Gastrocnemius medialis (tissue), 4 donors: ENCODE results near the gene KCNH2. TPM values are rescaled to one million over a fixed set of nuclear protein-coding genes. Genes with fewer than 3 reads are reported as not detected.

Source experiments
- ATAC-seq, 2 donors: fragments of 150-250 bp; one replicate each; pipeline ENCODE4 v1.9.1; 2016
- DNase-seq, 2 donors: peaks; one replicate each; pipeline ENCODE4 v3.0.0-alpha.2; 2019
- H3K27ac ChIP-seq, 4 donors: fragments of 200-600 bp; sonication (generic); 1 replicate in 1 of 4; 2 replicates in 3 of 4; pipeline ENCODE4 v1.5.1; 2016 to 2018; ENCODE audit warnings: mild to moderate bottlenecking in 2 of 4, moderate library complexity in 1 of 4
- H3K27me3 ChIP-seq, 3 donors: fragments of 200-600 bp; sonication (generic) in 2 of 3; 1 replicate in 1 of 3; 2 replicates in 2 of 3; pipeline versions ENCODE4 v1.5.1 to v1.6.0; 2016 to 2019; ENCODE audit warnings: mild to moderate bottlenecking in 1 of 3, moderate library complexity in 1 of 3
- H3K36me3 ChIP-seq, 2 donors: fragments of 200-600 bp; sonication (generic) in 1 of 2; one replicate each; pipeline ENCODE4 v1.5.1; 2017 to 2018
- H3K4me1 ChIP-seq, 2 donors: fragments of 200-600 bp; sonication (generic) in 1 of 2; one replicate each; pipeline ENCODE4 v1.5.1; 2016 to 2017; ENCODE audit warnings: mild to moderate bottlenecking in 2 of 2
- H3K4me3 ChIP-seq, 4 donors: fragments of 200-600 bp; sonication (generic) in 3 of 4; 1 replicate in 1 of 4; 2 replicates in 3 of 4; pipeline ENCODE4 v1.5.1; 2016 to 2019; ENCODE audit warnings: mild to moderate bottlenecking in 2 of 4
- H3K9me3 ChIP-seq, 3 donors: fragments of 200-600 bp; sonication (generic) in 2 of 3; 1 replicate in 1 of 3; 2 replicates in 2 of 3; pipeline ENCODE4 v1.5.1; 2016 to 2019
- CTCF ChIP-seq, 5 experiments: fragments of 450-650 bp in 3 of 5; fragments of 200-600 bp in 2 of 5; sonication (generic) in 2 of 5; IDR thresholded peaks in 4 of 5; conservative IDR thresholded peaks in 1 of 5; 1 replicate in 4 of 5; 2 replicates in 1 of 5; pipeline ENCODE4 v1.5.1; 2016 to 2019; ENCODE audit warnings: antibody characterized with exemption in 5 of 5, mild to moderate bottlenecking in 3 of 5, moderate library complexity in 3 of 5
- POLR2A ChIP-seq, 2 donors: fragments of 450-650 bp; IDR thresholded peaks; one replicate each; pipeline ENCODE4 v1.6.1; 2017; ENCODE audit warnings: antibody characterized with exemption in 2 of 2, mild to moderate bottlenecking in 2 of 2, moderate library complexity in 2 of 2
- in situ Hi-C, 4 donors: fragments of 200-750 bp; cut with MboI; loops; one replicate each; pipeline versions ENCODE4 v1.15.0 to v1.8.0; 2017; ENCODE audit warnings: low sequenced_read_pairs in 4 of 4
- intact Hi-C: fragments of 100-400 bp; cut with DNase I; formaldehyde crosslinking; loops from one replicate; pipeline ENCODE4 v1.15.1; 2023; ENCODE audit warnings: low total_unique reads
- total RNA-seq, 4 donors: library from RNA; depleted of rRNA; stranded (reverse); fragments of >200 nt; gene quantifications; one replicate each; pipeline versions ENCODE4 v1.1.0 to v1.2.3, GENCODE V29; 2016

KCNH2 gene
- total RNA-seq, 4 donors from 2014 or later = 0.19 to 1.00 (median 0.46) TPM; not detected in 1

- Histone ChIP-seq H3K9me3 (no peaks in the 10 kb centered on the region), H3K27ac (no peak within 1 kb of the TSS), H3K4me1 (peaks cover 6 to 8% of the 10 kb centered on the region in 2 donors), H3K4me3 (no peak within 1 kb of the TSS), H3K27me3 (peaks cover 0 to 10% (median 7%) of the 10 kb centered on the region in 3 donors), H3K36me3 (no peaks in the 10 kb centered on the region)
- TF ChIP-seq POLR2A (IDR thresholded peaks at IDR 0.05) (no peak), CTCF (IDR thresholded peaks at IDR 0.05 in 4 of 5, conservative IDR thresholded peaks at IDR 0.05 in 1 of 5) (no peak)
- intact Hi-C loops (loop anchor here (5.0 to 10.0 kb wide), 4 partner anchors 148 to 620 kb away; partner anchors contain the start of genes ASB10 and SMARCD3), in situ Hi-C loops (loop anchor here in 1 of 4 donors (10.0 kb wide), 1 partner anchor 80 kb away; no protein-coding TSS in a partner anchor)
- no peak for ATAC-seq
- DNase-seq = no peak
These were observed 46.4 kb upstream of the KCNH2 start, which contains the start of gene ATG9B for GRCh38 chr7:151024435-151025056. ATG9B (minus strand) TSS chr7:151024494; CDS start chr7:151024423, 71 bp downstream.

GRCh38 chr7:151023232-151023631 is 45.1 kb upstream of the KCNH2 start:
- intact Hi-C loops = loop anchor here (10.0 kb wide), 1 partner anchor 618 kb away; a partner anchor contains a TSS

GRCh38 chr7:151020231-151020630 is 42.1 kb upstream of the KCNH2 start:
- Histone ChIP-seq H3K4me1 (peaks cover 6 to 8% of the 10 kb centered on the region in 2 donors), H3K9me3 (no peaks in the 10 kb centered on the region), H3K4me3 (no peak overlapping the region), H3K27me3 (peaks cover 22 to 43% (median 24%) of the 10 kb centered on the region in 3 donors), H3K36me3 (no peaks in the 10 kb centered on the region), H3K27ac (no peak overlapping the region)
- no peak for ATAC-seq
- DNase-seq = no peak
- in situ Hi-C loops (loop anchor here in 1 of 4 donors (10.0 kb wide), 1 partner anchor 85 kb away; no protein-coding TSS in a partner anchor), intact Hi-C loops (loop anchor here (10.0 kb wide), 1 partner anchor 615 kb away; a partner anchor contains a TSS)
- no peak for TF ChIP-seq POLR2A (IDR thresholded peaks at IDR 0.05)
- no peak for TF ChIP-seq CTCF (IDR thresholded peaks at IDR 0.05 in 4 of 5, conservative IDR thresholded peaks at IDR 0.05 in 1 of 5)

More at GRCh38 chr7:151023232-151023631, 45.1 kb upstream of the KCNH2 start:
- peaks cover 0 to 5% of the 10 kb centered on the region in 2 donors for H3K4me1 ChIP-seq
- DNase-seq (no peak), ATAC-seq (no peak)
- in situ Hi-C loops = loop anchor here in 1 of 4 donors (10.0 kb wide), 1 partner anchor 82 kb away; no protein-coding TSS in a partner anchor
- TF ChIP-seq POLR2A (IDR thresholded peaks at IDR 0.05) = no peak
- TF ChIP-seq CTCF (IDR thresholded peaks at IDR 0.05 in 4 of 5, conservative IDR thresholded peaks at IDR 0.05 in 1 of 5) = no peak
- H3K36me3 ChIP-seq = no peaks in the 10 kb centered on the region
- peaks cover 7 to 17% (median 14%) of the 10 kb centered on the region in 3 donors for H3K27me3 ChIP-seq
- no peaks in the 10 kb centered on the region for H3K9me3 ChIP-seq
- H3K4me3 ChIP-seq = no peak overlapping the region
- no peak overlapping the region for H3K27ac ChIP-seq

- H3K4me1 ChIP-seq = peaks cover 8 to 11% of the 10 kb centered on the region in 2 donors
- no peak for TF ChIP-seq CTCF (IDR thresholded peaks at IDR 0.05 in 4 of 5, conservative IDR thresholded peaks at IDR 0.05 in 1 of 5)
- TF ChIP-seq POLR2A (IDR thresholded peaks at IDR 0.05) = no peak
- intact Hi-C loops = no loop called here
- DNase-seq (no peak), ATAC-seq (no peak)
- H3K27ac ChIP-seq = no peak overlapping the region
- H3K27me3 ChIP-seq = peaks cover 28 to 52% (median 33%) of the 10 kb centered on the region in 3 donors
- no peaks in the 10 kb centered on the region for H3K9me3 ChIP-seq
- H3K4me3 ChIP-seq = peak overlapping the region; percentile 17 to 31 (median 21)
- in situ Hi-C loops = no loop called here
- H3K36me3 ChIP-seq = no peaks in the 10 kb centered on the region
These were observed 41.0 kb upstream of the KCNH2 start for GRCh38 chr7:151019130-151019447.
